Measurements from ENCODE around the gene SEC16B.

The SEC16B gene

GRCh38 chr1:177935638-177936415 lies 34.0 kb downstream of the SEC16B start:
- Histone ChIP-seq H3K4me1 (no peaks in the 10 kb centered on the region), H4K20me1 (no peaks in the 10 kb centered on the region), H3K27me3 (no peaks in the 10 kb centered on the region), H3K4me3 (no peak overlapping the region), H3K9ac (no peak overlapping the region), H3K4me2 (no peak overlapping the region), H3K36me3 (no peaks in the 10 kb centered on the region), H3K9me3 (replicated peaks in 1 of 11) (no peaks in the 10 kb centered on the region), H3K27ac (no peak overlapping the region)
- no peak for TF ChIP-seq Cebpa-rat (IDR thresholded peaks at IDR 0.05)

- Histone ChIP-seq H3K4me2 (no peak overlapping the region), H3K4me3 (no peak overlapping the region), H4K20me1 (no peaks in the 10 kb centered on the region), H3K9ac (no peak overlapping the region), H3K27me3 (no peaks in the 10 kb centered on the region), H3K36me3 (no peaks in the 10 kb centered on the region), H3K4me1 (no peaks in the 10 kb centered on the region), H3K9me3 (replicated peaks in 1 of 11) (no peaks in the 10 kb centered on the region), H3K27ac (no peak overlapping the region)
- no peak for TF ChIP-seq Cebpa-rat (IDR thresholded peaks at IDR 0.05)
These were observed 34.9 kb downstream of the SEC16B start for GRCh38 chr1:177934927-177935326.

GRCh38 chr1:177934461-177934860 lies 35.4 kb downstream of the SEC16B start:
- H3K9me3 ChIP-seq (replicated peaks in 1 of 11), result no peaks in the 10 kb centered on the region
- H3K36me3 ChIP-seq, result no peaks in the 10 kb centered on the region
- no peak overlapping the region for H3K9ac ChIP-seq
- no peak for TF ChIP-seq Cebpa-rat (IDR thresholded peaks at IDR 0.05)
- no peaks in the 10 kb centered on the region for H3K4me1 ChIP-seq
- H3K27ac ChIP-seq, result no peak overlapping the region
- H3K4me2 ChIP-seq, result no peak overlapping the region
- H3K4me3 ChIP-seq, result no peak overlapping the region
- H4K20me1 ChIP-seq, result no peaks in the 10 kb centered on the region
- H3K27me3 ChIP-seq, result no peaks in the 10 kb centered on the region

GRCh38 chr1:177933881-177934280 lies 36.0 kb downstream of the SEC16B start:
- no peak overlapping the region for H3K4me2 ChIP-seq
- no peaks in the 10 kb centered on the region for H4K20me1 ChIP-seq
- no peaks in the 10 kb centered on the region for H3K27me3 ChIP-seq
- no peaks in the 10 kb centered on the region for H3K4me1 ChIP-seq
- TF ChIP-seq Cebpa-rat (IDR thresholded peaks at IDR 0.05), result no peak
- H3K9ac ChIP-seq, result no peak overlapping the region
- no peaks in the 10 kb centered on the region for H3K36me3 ChIP-seq
- no peak overlapping the region for H3K4me3 ChIP-seq
- no peaks in the 10 kb centered on the region for H3K9me3 ChIP-seq (replicated peaks in 1 of 11)
- no peak overlapping the region for H3K27ac ChIP-seq

DNA sequence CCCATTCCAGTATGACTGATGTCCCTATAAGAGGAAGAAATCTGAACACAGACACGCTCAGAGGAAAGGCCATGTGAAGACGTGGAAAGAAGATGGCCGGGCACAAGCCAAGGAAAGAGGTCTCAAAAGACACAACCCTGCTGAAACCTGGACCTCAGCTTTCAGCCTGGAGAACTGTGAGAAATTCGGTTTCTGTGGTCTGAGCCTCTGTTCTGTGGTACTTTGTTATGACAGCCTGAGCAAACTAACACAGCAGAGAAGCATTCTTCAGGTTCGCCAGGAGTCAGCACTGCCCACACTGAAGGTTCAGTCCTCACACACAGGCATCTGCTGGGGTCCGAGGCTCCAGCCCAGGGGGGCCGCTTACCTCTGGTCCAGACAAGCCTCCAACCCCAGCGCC lies 37.7 kb downstream of the SEC16B start:
- no peak overlapping the region for H3K4me3 ChIP-seq
- H3K36me3 ChIP-seq, result no peaks in the 10 kb centered on the region
- H3K9ac ChIP-seq, result no peak overlapping the region
- H3K4me2 ChIP-seq, result no peak overlapping the region
- H3K27ac ChIP-seq, result no peak overlapping the region
- H3K4me1 ChIP-seq, result no peaks in the 10 kb centered on the region
- H4K20me1 ChIP-seq, result no peaks in the 10 kb centered on the region
- no peak for TF ChIP-seq Cebpa-rat (IDR thresholded peaks at IDR 0.05)
- H3K27me3 ChIP-seq, result no peaks in the 10 kb centered on the region
- H3K9me3 ChIP-seq (replicated peaks in 1 of 11), result no peaks in the 10 kb centered on the region

DNA sequence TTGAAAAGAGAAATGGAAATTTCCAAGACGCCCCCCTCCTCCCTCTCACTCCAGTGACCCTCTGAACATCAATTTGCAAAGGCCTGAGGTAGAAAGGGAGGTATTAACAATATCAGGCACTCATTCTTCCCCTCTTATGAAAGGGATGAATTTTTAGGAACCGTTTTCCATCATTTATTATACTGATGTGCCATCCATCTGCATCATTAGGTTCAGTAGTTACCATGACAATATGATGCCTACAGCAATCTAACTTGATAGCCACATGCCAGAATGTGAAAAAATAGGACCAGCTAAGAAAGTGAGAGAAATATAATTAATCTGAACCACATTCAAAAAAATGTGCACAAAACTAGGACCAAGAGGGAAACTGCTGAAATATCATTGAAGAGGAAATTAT lies 40.9 kb downstream of the SEC16B start:
- no peak overlapping the region for H3K4me3 ChIP-seq
- TF ChIP-seq Cebpa-rat (IDR thresholded peaks at IDR 0.05), result no peak
- H3K27ac ChIP-seq, result no peak overlapping the region
- H3K4me2 ChIP-seq, result no peak overlapping the region
- no peaks in the 10 kb centered on the region for H3K36me3 ChIP-seq
- H3K27me3 ChIP-seq, result no peaks in the 10 kb centered on the region
- H3K9me3 ChIP-seq (replicated peaks in 1 of 11), result no peaks in the 10 kb centered on the region
- no peaks in the 10 kb centered on the region for H3K4me1 ChIP-seq
- no peaks in the 10 kb centered on the region for H4K20me1 ChIP-seq
- no peak overlapping the region for H3K9ac ChIP-seq

DNA sequence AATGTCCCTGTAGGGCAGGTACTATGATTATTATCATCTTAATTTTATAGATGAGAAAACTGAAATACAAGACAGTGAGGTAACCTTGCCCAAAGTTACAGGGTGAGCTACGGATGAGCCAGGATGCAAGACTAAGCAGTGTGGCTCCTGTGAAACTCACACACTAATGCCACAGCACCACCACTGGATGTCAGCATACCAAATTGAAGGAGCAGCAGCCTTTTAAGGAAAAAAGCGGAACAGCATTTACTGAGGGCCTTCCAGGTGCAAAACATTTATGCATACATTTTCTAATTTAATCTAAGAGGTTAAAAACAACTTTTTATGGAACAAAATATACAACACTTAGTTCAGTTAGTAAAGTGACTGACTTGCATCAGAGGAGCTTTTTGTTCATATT lies 41.7 kb downstream of the SEC16B start:
- Histone ChIP-seq H3K9ac (no peak overlapping the region), H3K9me3 (replicated peaks in 1 of 11) (no peaks in the 10 kb centered on the region), H4K20me1 (no peaks in the 10 kb centered on the region), H3K4me3 (no peak overlapping the region), H3K27me3 (no peaks in the 10 kb centered on the region), H3K4me2 (no peak overlapping the region), H3K27ac (no peak overlapping the region), H3K36me3 (no peaks in the 10 kb centered on the region), H3K4me1 (no peaks in the 10 kb centered on the region)
- TF ChIP-seq Cebpa-rat (IDR thresholded peaks at IDR 0.05), result no peak

- no peak overlapping the region for H3K9ac ChIP-seq
- H3K36me3 ChIP-seq, result no peaks in the 10 kb centered on the region
These were observed 42.7 kb downstream of the SEC16B start for GRCh38 chr1:177927021-177927596.

DNA sequence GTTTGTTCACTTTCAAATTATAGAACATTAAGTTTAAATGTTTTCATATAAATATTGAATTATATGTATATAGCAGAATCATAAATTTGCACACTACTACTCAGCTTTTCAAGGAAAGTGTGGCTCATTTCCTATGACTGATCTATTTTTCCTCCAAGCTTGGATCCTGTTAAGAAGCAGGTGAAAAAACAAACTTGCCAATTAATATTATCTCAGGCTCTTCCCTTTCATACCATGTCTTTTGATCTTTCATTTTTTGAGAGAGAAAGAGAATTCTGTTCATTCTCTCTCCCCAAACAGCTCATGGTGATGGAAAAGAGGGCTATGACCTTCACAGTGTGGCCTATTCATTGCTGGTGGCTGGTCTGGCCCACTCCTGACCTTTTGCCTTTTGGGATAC lies 43.7 kb downstream of the SEC16B start:
- no peaks in the 10 kb centered on the region for H3K27me3 ChIP-seq
- no peaks in the 10 kb centered on the region for H4K20me1 ChIP-seq
- H3K4me3 ChIP-seq, result no peak overlapping the region
- no peaks in the 10 kb centered on the region for H3K36me3 ChIP-seq
- H3K27ac ChIP-seq, result no peak overlapping the region
- H3K9ac ChIP-seq, result no peak overlapping the region
- no peaks in the 10 kb centered on the region for H3K4me1 ChIP-seq
- H3K9me3 ChIP-seq (replicated peaks in 1 of 11), result no peaks in the 10 kb centered on the region
- no peak for TF ChIP-seq Cebpa-rat (IDR thresholded peaks at IDR 0.05)
- H3K4me2 ChIP-seq, result no peak overlapping the region

More at GRCh38 chr1:177927021-177927596, 42.7 kb downstream of the SEC16B start:
- Histone ChIP-seq H3K4me2 (no peak overlapping the region), H3K4me3 (no peak overlapping the region), H3K27ac (no peak overlapping the region), H4K20me1 (no peaks in the 10 kb centered on the region), H3K4me1 (no peaks in the 10 kb centered on the region), H3K9me3 (replicated peaks in 1 of 11) (no peaks in the 10 kb centered on the region), H3K27me3 (no peaks in the 10 kb centered on the region)
- TF ChIP-seq Cebpa-rat (IDR thresholded peaks at IDR 0.05), result no peak

GRCh38 chr1:177925006-177925405 lies 44.9 kb downstream of the SEC16B start:
- TF ChIP-seq Cebpa-rat (IDR thresholded peaks at IDR 0.05), result no peak
- Histone ChIP-seq H3K4me3 (no peak overlapping the region), H3K9me3 (replicated peaks in 1 of 11) (no peaks in the 10 kb centered on the region), H3K9ac (no peak overlapping the region), H3K27me3 (no peaks in the 10 kb centered on the region), H3K4me2 (no peak overlapping the region), H3K27ac (no peak overlapping the region), H3K36me3 (no peaks in the 10 kb centered on the region), H3K4me1 (no peaks in the 10 kb centered on the region), H4K20me1 (no peaks in the 10 kb centered on the region)
